Measurements from ENCODE around the gene BCL2L13.

BCL2L13 gene

DNA sequence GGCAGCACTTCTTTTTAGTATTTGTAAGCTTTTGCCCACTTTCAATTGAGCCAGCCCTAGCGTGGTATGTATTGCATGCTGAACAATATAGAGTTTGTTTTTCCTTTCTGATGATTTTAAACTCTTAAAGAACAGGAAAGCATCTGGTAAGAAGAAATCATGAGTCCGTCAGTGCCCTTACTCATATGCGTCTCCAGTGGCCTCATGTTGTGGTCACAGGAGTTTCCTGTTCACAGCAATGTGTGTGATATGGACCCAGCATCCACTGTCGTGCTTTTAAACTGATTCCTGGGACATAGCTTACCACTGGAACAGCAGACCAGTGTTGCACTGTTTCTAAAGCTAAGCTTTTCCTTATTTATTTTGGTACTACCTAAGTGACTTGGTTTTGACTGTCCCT is 95.6 kb downstream of the BCL2L13 start:
- Mint-ChIP-seq H3K4me3 (no peak overlapping the region), H3K27me3 (no peaks in the 10 kb centered on the region), H3K36me3 (peaks cover 34 to 57% of the 10 kb centered on the region in 2 donors), H3K27ac (peak overlapping the region; percentile 68), H3K4me1 (peaks cover 11 to 21% of the 10 kb centered on the region in 2 donors), H3K9me3 (no peaks in the 10 kb centered on the region)
- ATAC-seq (replicated peaks) = peak; percentile 67 to 69
- DNase-seq = no peak

DNA sequence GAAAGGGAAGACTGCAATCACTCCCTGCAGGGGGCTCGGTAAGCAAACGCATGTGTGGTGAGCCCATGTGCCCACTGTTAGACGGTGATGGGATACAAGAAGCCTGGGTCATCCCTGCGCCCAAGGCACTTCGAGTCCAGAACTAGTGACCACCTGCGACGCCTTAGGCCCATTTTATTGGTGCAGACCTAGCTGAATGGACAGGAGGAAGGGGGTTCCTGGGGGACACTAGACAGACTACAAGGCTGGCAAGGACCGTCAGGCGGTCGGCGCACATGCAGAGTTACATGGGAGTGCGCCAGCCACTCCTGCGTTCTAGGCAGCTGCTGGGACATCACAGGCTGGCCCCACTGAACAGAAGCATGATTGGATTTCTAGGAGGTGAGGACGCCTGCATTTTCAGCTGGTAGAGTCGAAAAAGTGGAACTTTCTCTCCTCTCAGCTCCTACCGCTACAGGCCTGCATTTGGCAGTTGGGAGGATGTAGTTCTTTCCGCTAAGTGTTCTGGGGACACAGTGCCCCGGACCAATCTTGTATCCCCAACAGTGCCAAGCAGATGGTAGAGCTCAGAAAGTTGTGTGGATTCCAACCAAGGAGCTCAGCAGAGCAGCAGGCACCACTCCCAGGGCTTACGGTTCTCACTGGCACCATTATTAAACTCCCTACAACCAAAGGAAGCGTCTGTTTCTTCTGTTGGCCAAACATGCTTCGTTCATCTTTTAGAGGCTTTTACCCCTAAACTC is 100.0 kb downstream of the BCL2L13 start:
- no peak for DNase-seq
- peak overlapping the region; percentile 62 for H3K27ac Mint-ChIP-seq
- no peaks in the 10 kb centered on the region for H3K27me3 Mint-ChIP-seq
- H3K4me1 Mint-ChIP-seq = peaks cover 16 to 28% of the 10 kb centered on the region in 2 donors
- no peak for ATAC-seq (replicated peaks)
- no peaks in the 10 kb centered on the region for H3K9me3 Mint-ChIP-seq
- no peak overlapping the region for H3K4me3 Mint-ChIP-seq
- H3K36me3 Mint-ChIP-seq = peaks cover 52 to 59% of the 10 kb centered on the region in 2 donors

DNA sequence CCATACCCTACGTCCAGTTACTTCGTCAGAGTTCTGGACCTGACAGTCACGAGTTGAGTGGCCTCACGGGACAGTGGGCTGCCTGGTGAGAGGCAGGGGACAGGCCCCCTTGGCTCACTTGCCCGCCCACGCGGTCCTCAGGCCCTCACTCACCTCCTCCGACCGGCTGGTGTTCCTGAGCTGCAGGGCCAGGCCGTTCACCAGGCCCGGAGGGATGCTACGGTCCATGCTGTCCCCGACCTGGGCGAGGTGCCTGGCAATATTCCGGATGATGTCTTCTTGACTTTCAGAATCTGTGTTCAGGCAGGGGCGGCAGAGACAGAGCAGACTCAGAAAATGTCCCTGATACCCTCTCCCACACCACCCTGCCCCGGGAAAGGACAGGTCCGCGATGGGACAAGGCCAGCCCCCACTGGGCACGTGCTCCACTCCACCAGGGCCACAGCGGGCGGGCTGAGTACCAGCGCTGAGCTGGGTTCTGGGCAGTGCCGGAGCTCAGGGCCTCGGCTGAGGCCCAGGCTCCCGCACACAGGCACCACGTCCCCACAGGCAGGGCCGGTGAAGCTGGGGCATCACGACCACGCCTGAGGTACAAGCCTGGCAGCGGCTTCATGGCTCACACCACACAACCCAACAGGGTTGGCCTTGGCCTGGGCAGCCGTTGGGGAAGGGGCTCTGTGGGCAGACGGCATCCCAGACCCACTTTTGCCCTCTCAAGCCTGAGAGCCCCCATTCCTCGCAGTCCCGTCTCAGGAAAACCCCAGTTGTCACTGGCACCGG is 100.8 kb downstream of the BCL2L13 start:
- Mint-ChIP-seq H3K9me3 (no peaks in the 10 kb centered on the region), H3K4me3 (peak overlapping the region in 1 of 2 donors; percentile 21), H3K36me3 (peaks cover 50 to 57% of the 10 kb centered on the region in 2 donors), H3K4me1 (peaks cover 13 to 26% of the 10 kb centered on the region in 2 donors), H3K27ac (peak overlapping the region; percentile 85), H3K27me3 (no peaks in the 10 kb centered on the region)
- no peak for DNase-seq
- no peak for ATAC-seq (replicated peaks)

DNA sequence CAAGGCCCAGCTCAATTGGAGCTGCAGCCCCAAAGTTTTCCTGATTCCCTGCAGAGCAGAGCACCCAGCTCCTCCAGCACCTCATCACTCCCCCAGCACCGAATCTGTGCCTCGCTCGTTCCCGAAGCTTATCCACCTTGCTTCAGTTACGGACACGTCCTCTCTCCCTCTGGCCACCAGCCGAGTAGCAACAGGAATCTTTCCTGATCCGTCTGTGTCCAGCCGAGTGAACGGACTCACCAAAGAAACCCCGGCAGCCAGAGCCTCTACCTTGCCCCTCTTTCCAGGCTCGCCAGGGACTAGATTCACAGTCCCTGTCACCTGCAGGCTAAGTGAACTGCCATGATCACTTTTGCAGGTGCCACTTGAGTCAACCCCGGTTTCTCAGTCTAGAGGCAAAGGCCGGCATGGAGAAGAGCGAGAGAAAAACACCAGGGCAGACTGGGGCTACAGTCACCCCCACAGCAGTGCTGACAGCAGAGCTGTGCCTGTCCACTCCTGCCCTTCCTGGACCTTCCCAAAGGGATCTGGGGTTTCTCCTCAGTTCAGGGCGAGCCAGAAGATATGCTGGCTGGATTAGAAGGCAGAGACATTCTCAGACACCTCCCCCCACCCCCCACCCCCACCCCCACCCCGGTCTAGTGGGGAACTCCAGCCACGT is 103.4 kb downstream of the BCL2L13 start:
- H3K36me3 Mint-ChIP-seq = peaks cover 62 to 68% of the 10 kb centered on the region in 2 donors
- H3K27me3 Mint-ChIP-seq = no peaks in the 10 kb centered on the region
- H3K4me1 Mint-ChIP-seq = peaks cover 17 to 27% of the 10 kb centered on the region in 2 donors
- no peaks in the 10 kb centered on the region for H3K9me3 Mint-ChIP-seq
- peak overlapping the region; percentile 84 for H3K27ac Mint-ChIP-seq
- DNase-seq (no peak), ATAC-seq (replicated peaks) (no peak)
- H3K4me3 Mint-ChIP-seq = peak overlapping the region in 1 of 2 donors; percentile 48

DNA sequence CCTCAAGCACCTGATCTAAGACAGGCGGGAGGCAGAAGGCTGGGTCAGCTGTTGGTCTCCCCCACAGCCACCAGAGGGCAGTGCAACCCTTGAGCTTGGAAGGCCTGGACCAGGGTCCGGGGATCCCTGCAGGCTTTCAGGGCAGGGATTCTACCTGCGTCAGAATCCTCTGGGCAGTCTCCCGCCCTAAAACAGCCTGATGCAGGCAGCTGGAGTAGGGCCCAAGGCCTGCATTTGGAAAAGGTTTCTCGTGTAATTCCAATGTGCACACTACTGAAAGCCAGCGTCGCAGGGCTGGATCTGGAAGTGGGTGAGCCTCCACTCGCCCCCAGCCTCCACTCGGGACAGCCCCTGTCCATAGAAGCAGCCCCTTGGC is 104.0 kb downstream of the BCL2L13 start:
- DNase-seq (peak; percentile 73), ATAC-seq (replicated peaks) (peak; percentile 81 to 86)
- peaks cover 59 to 64% of the 10 kb centered on the region in 2 donors for H3K36me3 Mint-ChIP-seq
- peak overlapping the region; percentile 83 for H3K27ac Mint-ChIP-seq
- no peaks in the 10 kb centered on the region for H3K9me3 Mint-ChIP-seq
- H3K4me3 Mint-ChIP-seq = peak overlapping the region in 1 of 2 donors; percentile 36
- H3K27me3 Mint-ChIP-seq = no peaks in the 10 kb centered on the region
- peaks cover 17 to 27% of the 10 kb centered on the region in 2 donors for H3K4me1 Mint-ChIP-seq

DNA sequence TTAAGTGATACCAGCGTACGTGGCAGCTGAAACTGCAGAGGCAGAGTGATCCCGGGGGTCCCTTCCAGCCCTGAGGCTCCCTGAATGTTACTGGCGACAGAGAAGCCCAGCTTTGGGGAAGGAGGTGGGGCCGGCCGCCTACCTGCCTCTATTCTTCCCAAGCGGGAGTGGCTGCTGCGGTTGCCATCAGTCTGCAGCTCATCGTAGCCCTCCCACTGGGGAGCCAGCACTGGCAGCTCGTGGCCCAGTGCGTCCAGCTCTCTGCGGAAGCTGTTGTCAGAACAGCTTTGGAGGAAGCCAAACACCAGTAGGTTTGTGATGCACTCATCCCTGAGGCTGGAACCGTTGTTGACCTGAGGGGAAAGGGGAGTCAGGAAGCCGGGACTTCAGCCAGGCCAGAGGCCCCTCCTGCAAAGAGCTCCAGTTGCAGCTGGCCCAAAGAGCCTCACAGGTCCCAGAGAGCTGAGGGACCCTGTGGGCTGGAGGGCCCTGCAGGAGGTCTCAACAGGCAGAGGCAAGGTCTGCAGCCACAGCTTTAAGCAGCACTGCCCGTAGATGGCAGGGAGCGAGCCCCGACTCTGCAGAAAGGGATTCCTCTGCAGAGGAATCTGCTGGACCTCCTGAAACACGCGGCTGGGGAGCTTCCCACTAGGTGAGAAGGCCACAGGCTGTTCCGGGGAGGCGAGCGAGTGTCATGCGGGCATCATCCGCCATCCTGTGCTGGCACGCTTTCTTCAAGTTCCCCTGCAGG is 105.3 kb downstream of the BCL2L13 start:
- peak overlapping the region; percentile 37 for H3K27ac Mint-ChIP-seq
- H3K27me3 Mint-ChIP-seq = no peaks in the 10 kb centered on the region
- H3K4me3 Mint-ChIP-seq = no peak overlapping the region
- no peaks in the 10 kb centered on the region for H3K9me3 Mint-ChIP-seq
- H3K4me1 Mint-ChIP-seq = peaks cover 17 to 27% of the 10 kb centered on the region in 2 donors
- ATAC-seq (replicated peaks) (no peak), DNase-seq (no peak)
- peaks cover 52 to 53% of the 10 kb centered on the region in 2 donors for H3K36me3 Mint-ChIP-seq

DNA sequence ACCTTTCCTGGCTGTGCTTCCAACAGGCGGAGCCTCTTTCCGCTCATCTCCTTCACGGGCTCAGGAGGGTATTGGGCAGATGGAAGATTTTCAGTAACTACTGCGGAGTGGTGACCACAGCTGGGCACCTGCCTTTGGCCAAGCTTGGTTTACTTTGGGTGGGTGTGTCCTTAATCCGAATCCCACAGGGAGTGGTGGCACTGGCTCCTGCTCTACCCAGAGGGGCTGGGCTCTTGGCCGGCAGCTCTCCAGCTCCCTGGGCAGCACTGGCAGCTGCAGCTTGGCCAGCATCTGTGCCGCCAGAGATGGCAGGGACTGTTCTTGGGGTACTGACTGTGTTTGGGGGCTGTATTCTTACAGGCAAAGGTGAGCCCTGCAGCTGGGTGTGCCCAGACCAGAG is 105.9 kb downstream of the BCL2L13 start:
- DNase-seq (no peak), ATAC-seq (replicated peaks) (no peak)
- H3K27me3 Mint-ChIP-seq = no peaks in the 10 kb centered on the region
- no peak overlapping the region for H3K4me3 Mint-ChIP-seq
- no peaks in the 10 kb centered on the region for H3K9me3 Mint-ChIP-seq
- peaks cover 17 to 27% of the 10 kb centered on the region in 2 donors for H3K4me1 Mint-ChIP-seq
- H3K36me3 Mint-ChIP-seq = peaks cover 50 to 51% of the 10 kb centered on the region in 2 donors
- peak overlapping the region; percentile 82 for H3K27ac Mint-ChIP-seq

DNA sequence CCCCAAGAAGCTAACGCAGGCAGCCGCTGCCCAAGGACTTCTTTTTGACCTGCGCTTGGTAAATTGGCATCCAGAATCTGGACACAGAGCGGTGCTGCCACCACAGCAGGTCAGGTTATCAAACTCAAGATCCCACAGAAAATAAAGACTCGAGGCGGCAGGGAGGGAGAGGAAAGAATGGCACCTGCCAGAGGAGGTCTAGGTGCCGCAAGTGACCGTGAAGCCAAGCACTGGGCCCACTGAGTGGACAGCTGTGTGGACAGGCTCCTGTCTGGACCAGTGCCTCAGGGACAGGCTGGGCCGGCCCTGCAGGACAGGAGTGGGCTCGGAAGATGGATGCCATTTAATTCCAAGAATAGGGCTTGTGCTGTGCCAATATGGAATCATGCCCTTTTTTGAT is 108.4 kb downstream of the BCL2L13 start:
- no peak overlapping the region for H3K27ac Mint-ChIP-seq
- H3K9me3 Mint-ChIP-seq = no peaks in the 10 kb centered on the region
- H3K36me3 Mint-ChIP-seq = peaks cover 45 to 51% of the 10 kb centered on the region in 2 donors
- no peaks in the 10 kb centered on the region for H3K27me3 Mint-ChIP-seq
- peaks cover 18 to 24% of the 10 kb centered on the region in 2 donors for H3K4me1 Mint-ChIP-seq
- no peak for ATAC-seq (replicated peaks)
- no peak for DNase-seq
- H3K4me3 Mint-ChIP-seq = no peak overlapping the region

DNA sequence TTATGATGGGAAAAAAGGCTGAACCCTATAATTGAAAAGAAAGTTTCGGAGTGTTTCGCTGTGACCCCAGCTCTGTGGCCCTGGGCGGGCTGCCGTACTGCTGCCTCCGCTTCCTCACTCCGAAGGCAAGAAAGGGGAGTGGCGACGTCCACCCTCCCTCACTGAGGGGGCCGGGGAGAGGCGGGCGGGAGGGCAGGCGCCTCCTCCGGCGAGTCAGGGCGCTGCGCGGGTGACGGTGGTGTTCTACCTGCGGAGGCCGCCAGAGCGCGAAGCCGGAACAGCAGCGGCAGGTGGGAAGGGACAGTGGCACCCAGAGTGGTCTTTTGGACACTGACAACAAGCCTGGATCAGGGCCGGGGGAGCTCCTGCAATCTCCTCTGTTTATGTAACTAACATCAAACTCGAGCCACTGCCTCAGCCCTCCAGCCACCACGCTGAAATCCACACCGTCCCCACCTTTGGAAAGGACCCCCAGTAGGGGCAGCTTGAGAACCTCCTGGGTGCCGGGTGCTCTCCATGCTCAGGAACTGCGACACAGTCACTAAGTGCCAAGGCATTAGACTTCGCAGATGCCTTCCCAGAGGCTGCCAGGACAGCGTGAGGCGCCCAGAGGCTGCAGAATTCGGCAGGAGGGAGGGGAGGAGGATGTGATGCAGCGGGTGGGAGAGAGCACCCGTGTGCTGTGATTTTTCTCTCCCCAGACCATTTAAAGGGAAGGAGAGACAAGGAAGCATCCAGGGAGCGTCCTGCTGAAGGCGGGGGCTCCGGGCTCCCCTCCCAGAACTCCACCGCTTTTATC is 110.2 kb downstream of the BCL2L13 start:
- no peak for ATAC-seq (replicated peaks)
- H3K4me3 Mint-ChIP-seq = no peak overlapping the region
- no peak overlapping the region for H3K27ac Mint-ChIP-seq
- H3K27me3 Mint-ChIP-seq = no peaks in the 10 kb centered on the region
- DNase-seq = no peak
- no peaks in the 10 kb centered on the region for H3K9me3 Mint-ChIP-seq
- H3K36me3 Mint-ChIP-seq = peaks cover 41 to 51% of the 10 kb centered on the region in 2 donors
- H3K4me1 Mint-ChIP-seq = peaks cover 10 to 19% of the 10 kb centered on the region in 2 donors

DNA sequence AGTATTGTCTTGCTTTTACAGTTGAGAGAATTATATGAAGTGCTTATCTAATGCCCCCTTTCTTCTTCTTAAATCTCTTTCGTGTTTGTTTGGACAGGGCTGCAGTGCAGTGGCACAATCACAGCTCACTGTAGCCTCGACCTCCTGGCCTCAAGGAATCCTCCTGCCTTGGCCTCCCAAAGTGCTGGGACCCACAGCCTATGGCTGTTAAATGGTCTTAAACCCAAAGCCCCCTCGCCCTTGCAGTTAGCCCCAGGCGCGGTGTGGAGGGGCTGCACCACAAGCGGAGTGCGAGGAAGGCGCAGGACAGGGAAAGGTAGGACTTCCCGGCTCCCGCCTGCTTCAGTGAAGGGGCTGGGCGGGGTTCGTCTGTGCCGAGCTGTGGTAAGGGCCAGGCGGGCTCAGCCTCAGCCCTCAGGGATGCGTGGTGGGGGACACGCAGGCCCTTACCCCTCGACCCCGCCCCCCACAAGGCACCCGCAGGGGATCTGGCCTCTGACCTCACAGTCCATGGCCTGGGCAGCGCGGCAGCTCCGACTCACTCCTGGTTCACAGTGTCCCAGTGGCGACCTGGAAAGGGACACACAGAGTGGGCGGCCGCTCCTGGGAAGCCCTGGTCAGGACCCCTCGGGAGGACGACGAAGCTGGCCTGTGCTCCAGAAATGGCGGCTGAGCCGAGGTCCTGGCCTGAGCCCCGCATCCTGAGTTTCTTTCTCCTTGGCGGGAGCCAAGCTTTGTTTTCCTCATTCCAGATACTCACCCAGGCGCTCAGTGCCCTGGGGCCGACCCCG is 111.2 kb downstream of the BCL2L13 start:
- Mint-ChIP-seq H3K27me3 (no peaks in the 10 kb centered on the region), H3K27ac (peak overlapping the region; percentile 31), H3K4me1 (peaks cover 10 to 21% of the 10 kb centered on the region in 2 donors), H3K36me3 (peaks cover 41 to 51% of the 10 kb centered on the region in 2 donors), H3K4me3 (no peak overlapping the region), H3K9me3 (no peaks in the 10 kb centered on the region)
- ATAC-seq (replicated peaks) = no peak
- no peak for DNase-seq

DNA sequence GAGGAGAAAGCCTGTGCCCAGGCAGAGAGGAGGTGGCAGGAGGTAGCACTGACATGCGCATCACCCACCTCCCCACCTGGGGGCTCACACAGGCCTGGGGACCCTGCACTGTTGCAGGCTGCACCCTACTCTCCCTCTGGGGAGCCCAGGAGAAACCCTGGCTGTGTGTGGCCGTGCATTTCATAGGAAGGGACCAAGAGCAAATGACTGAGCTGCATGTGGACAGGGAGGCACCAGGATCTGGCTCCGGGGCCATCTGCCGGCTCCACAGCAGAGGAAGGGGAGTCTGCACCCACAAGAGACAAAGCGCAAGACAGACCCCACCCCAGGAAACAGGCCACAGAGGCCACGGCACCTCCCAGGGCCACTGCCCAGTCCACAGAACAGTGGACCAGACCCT is 113.0 kb downstream of the BCL2L13 start:
- H3K9me3 Mint-ChIP-seq = no peaks in the 10 kb centered on the region
- H3K4me1 Mint-ChIP-seq = peaks cover 22 to 23% of the 10 kb centered on the region in 2 donors
- H3K27ac Mint-ChIP-seq = peak overlapping the region; percentile 31
- DNase-seq = no peak
- ATAC-seq (replicated peaks) = peak in 1 of 2 donors; percentile 17
- H3K27me3 Mint-ChIP-seq = no peaks in the 10 kb centered on the region
- peaks cover 38 to 56% of the 10 kb centered on the region in 2 donors for H3K36me3 Mint-ChIP-seq
- no peak overlapping the region for H3K4me3 Mint-ChIP-seq

DNA sequence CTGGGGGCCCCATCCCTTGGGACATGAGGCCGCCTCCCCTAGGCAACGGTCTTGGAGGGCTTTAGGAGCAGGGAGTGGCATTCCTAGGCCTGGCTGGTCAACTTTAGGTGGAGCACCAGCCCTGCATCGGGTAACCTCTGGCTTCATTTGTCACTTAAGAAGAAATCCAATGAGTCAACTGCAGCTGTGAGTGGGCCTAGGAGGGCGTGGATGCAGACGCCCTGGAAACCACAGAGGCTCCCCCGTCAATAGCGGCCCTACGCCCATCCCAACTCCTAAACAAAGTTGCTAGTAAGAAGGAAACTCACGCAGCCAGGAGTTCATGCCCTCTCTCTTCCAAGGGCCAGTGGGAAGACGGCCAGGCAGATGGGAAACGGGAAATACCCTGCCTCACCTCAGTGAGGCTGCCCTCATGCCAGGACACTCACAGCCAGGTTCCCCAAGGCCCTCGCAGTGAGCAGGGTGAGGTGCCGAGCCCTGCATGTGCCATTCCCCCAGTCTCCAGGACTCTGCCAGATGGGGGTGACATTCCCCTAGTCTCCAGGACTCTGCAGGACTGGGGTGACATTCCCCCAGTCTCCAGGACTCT is 114.9 kb downstream of the BCL2L13 start:
- Mint-ChIP-seq H3K27me3 (no peaks in the 10 kb centered on the region), H3K36me3 (peaks cover 35 to 55% of the 10 kb centered on the region in 2 donors), H3K9me3 (no peaks in the 10 kb centered on the region), H3K27ac (peak overlapping the region; percentile 37), H3K4me1 (peaks cover 23 to 33% of the 10 kb centered on the region in 2 donors), H3K4me3 (no peak overlapping the region)
- peak in 1 of 2 donors; percentile 21 for ATAC-seq (replicated peaks)
- DNase-seq = no peak
